Measurements from ENCODE around the gene LBX1.

- TF ChIP-seq CTCF (IDR thresholded peaks at IDR 0.05 in 8 of 11, conservative IDR thresholded peaks at IDR 0.05 in 3 of 11) (no peak), POLR2A (IDR thresholded peaks at IDR 0.05) (no peak)
These were observed 904 bp downstream of the LBX1 start for GRCh38 chr10:101228153-101228965.

All from spleen (tissue), 7 donors.